HG03469 (cell line): ENCODE measurements around the gene ABHD17C.

Source experiments
- ATAC-seq: cut with Tn5 transposase; IDR thresholded peaks from one replicate; pipeline ENCODE4 v1.9.1; 2021; ENCODE audit warnings: mild to moderate bottlenecking, moderate library complexity, moderate number of reproducible peaks; ENCODE audit not compliant: unreplicated experiment

The ABHD17C gene

GRCh38 chr15:80780416-80781221, 85.5 kb downstream of the ABHD17C start:
- ATAC-seq = no peak

- no peak for ATAC-seq
Measured at GRCh38 chr15:80783260-80783659, 88.2 kb downstream of the ABHD17C start.

GRCh38 chr15:80785335-80785734, 90.2 kb downstream of the ABHD17C start:
- ATAC-seq = no peak

GRCh38 chr15:80785811-80786354, 90.8 kb downstream of the ABHD17C start:
- ATAC-seq = no peak

- ATAC-seq = no peak
Measured at GRCh38 chr15:80787316-80787715, 92.2 kb downstream of the ABHD17C start.

DNA sequence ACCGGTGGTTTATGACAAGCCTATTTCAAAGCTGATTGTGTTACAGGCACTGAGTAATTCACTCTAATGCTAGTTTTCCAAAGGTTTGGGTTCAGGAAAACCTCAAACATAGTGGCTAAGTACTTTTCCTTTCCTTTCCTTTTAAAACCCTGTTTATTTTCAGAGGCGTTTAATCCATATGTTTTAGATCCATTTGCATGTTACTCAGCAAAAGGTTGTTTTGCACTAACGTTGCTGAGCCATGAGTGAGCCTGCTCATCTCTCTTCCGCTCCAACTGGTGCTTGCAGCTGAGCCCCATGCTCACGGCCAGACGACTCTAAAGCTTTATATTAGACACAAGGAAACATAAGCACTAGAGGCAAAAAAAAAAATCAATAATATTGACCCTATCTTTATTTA, 93.4 kb downstream of the ABHD17C start:
- no peak for ATAC-seq

GRCh38 chr15:80789296-80789695, 94.2 kb downstream of the ABHD17C start:
- ATAC-seq = no peak

DNA sequence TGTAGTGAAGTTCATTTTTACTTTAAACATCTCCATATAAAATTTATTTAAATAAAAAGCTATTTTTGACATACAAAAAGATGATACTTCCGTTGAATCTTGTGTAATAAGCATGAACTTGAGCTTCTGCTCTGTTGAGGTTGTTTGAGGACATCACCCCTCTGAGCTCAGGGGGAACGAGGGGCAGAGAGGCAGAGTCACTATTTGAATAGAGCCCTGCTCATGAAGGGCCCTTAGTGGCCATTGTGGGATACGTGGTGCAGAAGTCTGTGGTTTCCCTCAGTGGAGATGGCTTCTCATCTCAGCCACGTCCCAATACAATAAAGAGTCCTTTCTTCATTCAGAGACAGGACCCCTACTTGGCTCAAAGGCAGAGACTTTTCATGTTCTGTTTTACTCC, 94.7 kb downstream of the ABHD17C start:
- no peak for ATAC-seq

GRCh38 chr15:80790236-80790635, 95.1 kb downstream of the ABHD17C start:
- ATAC-seq = no peak

DNA sequence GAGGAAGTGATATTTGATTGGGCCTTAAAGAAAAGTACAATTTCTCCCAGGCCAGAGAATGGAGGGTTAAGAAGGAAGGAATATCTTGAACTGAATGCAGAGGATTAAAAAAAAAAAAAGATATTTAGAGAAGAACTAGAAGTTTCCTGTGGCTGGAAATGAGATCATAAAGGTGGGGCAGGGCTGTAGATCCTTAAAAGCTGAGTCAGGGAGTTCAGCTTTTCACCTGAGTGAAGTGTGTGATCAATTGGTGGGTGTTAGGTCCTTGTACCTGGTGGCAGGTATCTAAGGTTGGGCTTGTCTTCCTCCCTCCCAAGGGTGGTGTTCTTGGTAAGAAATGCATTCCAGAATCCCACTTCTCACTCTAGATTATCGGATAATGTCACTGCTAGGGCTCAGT, 95.9 kb downstream of the ABHD17C start:
- no peak for ATAC-seq

GRCh38 chr15:80796407-80796806, 101.3 kb downstream of the ABHD17C start:
- no peak for ATAC-seq

GRCh38 chr15:80798911-80799310, 103.8 kb downstream of the ABHD17C start:
- no peak for ATAC-seq

GRCh38 chr15:80800067-80800466, 105.0 kb downstream of the ABHD17C start:
- ATAC-seq = no peak

- ATAC-seq = no peak
Measured at GRCh38 chr15:80801891-80802680, 107.0 kb downstream of the ABHD17C start.

DNA sequence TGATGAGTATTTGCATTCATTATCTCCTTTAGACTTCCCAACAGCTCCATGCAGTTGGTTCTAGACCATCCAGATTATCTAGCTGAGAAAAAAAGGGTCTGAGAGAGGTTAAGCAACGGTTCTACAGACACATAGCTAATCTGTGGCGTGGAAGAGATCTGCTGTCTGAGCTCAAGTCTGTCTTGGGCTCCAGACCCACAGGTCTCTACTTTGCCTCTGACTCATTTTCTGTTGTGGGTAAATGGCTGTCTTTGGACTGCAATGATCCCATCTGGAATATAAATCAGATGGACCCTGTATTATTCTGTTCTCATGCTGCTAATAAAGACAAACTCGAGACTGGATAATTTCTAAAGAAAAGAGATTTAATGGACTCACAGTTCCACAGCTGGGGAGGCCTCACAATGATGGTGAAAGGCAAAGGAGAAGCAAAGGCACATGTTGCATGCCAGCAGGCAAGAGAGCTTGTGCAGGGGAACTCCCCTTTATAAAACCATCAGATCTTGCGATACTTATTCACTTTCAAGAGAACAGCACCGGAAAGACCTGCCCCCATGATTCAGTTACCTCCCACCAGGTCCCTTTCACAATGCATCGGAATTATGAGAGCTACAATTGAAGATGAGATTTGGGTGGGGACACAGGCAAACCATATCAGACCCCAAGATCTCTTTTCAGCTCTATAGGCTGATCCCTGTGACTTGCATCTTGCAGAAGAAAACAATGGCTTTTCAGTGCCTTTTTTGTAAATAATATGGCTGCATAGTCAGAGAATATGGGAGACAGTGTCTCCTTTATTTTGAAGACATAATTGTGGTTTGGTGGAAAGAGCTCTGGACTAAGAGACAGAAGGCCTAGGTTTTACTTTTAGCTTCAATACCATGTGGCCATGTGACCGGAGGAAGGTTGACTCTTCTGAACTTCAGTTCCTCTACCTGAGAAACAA, 108.7 kb downstream of the ABHD17C start:
- no peak for ATAC-seq

DNA sequence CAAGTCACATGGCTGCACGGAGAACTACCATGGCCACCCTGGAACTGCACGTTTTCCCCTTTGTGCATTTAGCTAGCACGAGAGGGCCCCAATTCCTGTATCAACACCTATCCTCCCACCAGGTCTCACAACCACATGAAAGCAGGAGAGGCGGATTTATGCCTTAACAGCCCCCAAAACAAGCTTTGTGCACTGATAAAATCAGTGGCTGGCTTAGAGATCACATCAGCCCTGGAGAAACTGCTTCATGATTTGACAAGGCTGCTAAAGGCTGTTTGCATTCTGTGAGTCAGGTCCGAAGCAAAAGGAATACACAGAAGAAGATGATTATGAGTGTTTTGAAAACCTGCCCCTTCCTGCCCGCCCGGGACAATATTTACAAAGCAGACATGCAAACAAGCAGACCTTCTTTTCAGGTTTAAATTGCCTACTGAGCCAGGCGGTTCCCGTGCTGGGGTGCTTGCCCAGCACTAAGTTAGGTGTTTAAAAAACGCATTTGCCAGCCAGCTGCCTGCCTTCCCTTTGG, 109.9 kb downstream of the ABHD17C start:
- ATAC-seq = no peak
